ENCODE data around the gene PPP1R1C.

The PPP1R1C gene, protein sequence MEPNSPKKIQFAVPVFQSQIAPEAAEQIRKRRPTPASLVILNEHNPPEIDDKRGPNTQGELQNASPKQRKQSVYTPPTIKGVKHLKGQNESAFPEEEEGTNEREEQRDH

DNA sequence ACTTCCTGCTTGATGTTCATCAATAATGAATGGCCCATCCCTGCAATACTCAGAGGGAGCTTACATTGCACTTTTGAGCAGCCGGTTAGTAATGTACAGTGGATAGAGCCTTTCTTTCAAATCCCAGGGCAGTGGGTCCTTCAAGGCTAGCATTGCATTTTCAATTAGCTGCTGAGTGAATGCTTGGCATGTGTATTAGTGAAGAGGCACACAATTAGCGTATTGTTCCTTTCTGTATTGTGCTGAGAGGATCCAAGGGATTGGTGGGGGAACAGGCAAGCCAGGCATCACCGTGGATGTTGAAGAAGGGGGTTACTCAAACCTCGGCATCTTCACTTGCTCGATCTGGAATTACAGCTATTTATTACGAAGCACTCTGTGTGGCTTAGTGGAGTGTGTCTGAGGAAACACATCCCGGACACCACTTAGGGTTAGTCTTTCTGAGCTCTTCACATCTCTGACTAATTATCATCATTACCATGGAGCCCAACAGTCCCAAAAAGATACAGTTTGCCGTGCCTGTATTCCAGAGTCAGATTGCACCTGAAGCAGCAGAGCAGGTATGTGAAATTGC lies at the start of gene PPP1R1C:
PPP1R1C (plus strand) TSS at position 222 of the 574 bp plus-strand sequence; CDS start at position 480, 258 bp downstream.
- Mint-ChIP-seq H3K4me3 (no peak within 1 kb of the TSS), H3K27me3 (ENCODE audit: low read depth) (peaks cover 5% of the 10 kb centered on the region), H3K27ac (no peak within 1 kb of the TSS), H3K36me3 (ENCODE audit: low read depth) (no peaks in the 10 kb centered on the region), H3K9me3 (no peaks in the 10 kb centered on the region), H3K4me1 (ENCODE audit: low read depth) (no peaks in the 10 kb centered on the region)

DNA sequence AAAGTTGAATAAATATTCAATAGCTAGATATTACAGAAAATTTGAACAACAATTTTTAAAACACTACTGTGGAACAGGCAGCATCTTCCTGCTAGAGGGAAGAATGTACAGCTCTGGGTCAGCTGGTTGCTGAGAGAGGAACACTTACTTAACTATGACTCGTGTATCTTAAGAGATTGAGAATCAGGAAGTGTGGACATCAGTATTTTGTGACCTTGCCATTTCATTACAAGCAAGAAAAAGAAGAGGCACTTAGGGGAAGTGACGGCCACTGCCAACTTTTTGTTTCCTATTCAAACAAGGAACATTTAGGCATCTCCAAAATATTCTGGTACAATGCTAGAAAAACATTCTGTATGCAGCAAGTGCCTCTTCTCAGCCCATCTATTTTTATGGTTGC lies 48.2 kb upstream of the PPP1R1C start:
- Mint-ChIP-seq H3K4me1 (ENCODE audit: low read depth) (no peaks in the 10 kb centered on the region), H3K36me3 (ENCODE audit: low read depth) (no peaks in the 10 kb centered on the region), H3K9me3 (no peaks in the 10 kb centered on the region), H3K27ac (no peak overlapping the region), H3K4me3 (no peak overlapping the region), H3K27me3 (ENCODE audit: low read depth) (peaks cover 28% of the 10 kb centered on the region)

- Mint-ChIP-seq H3K4me1 (ENCODE audit: low read depth) (no peaks in the 10 kb centered on the region), H3K4me3 (no peak overlapping the region), H3K9me3 (no peaks in the 10 kb centered on the region), H3K27me3 (ENCODE audit: low read depth) (peaks cover 25% of the 10 kb centered on the region), H3K27ac (no peak overlapping the region), H3K36me3 (ENCODE audit: low read depth) (no peaks in the 10 kb centered on the region)
These were observed 42.1 kb upstream of the PPP1R1C start for GRCh38 chr2:181943411-181944124.

DNA sequence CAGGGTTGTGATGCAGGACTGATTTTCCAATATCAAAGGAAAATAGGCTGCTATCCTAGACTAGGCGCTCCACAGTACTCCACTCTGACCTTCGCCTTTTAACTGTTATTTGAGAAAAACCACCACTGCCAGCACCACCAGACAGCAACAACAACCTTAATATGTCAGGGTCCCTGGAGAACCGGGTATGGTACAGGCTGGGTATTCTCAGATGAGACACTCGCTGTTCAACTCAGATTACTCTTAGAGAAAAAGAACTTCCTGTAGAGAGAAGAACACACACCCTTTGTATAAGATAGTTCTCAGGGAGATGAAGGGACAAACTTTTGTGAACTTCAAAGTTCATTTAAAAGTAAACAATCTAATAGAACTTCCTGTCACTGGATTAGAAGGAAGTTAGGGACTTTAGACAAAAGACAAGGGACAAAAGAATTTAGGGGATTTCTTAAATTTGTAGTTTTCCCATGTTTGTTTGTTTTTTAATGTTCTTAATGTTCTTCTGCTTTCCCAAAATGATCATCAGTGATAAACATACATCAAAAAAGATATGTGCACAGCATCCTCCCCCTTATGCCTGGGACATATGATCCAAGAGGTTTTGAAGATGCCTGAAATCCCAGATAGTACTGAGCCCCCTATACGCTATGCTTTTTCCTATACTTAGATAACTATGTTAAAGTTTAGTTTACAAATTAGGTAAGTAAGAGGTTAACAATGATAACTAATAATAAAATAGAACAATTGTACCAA lies 41.3 kb upstream of the PPP1R1C start:
- no peak overlapping the region for H3K4me3 Mint-ChIP-seq
- no peaks in the 10 kb centered on the region for H3K4me1 Mint-ChIP-seq (ENCODE audit: low read depth)
- H3K27me3 Mint-ChIP-seq (ENCODE audit: low read depth): peaks cover 21% of the 10 kb centered on the region
- H3K36me3 Mint-ChIP-seq (ENCODE audit: low read depth): no peaks in the 10 kb centered on the region
- no peaks in the 10 kb centered on the region for H3K9me3 Mint-ChIP-seq
- no peak overlapping the region for H3K27ac Mint-ChIP-seq

- H3K9me3 Mint-ChIP-seq: no peaks in the 10 kb centered on the region
- no peak overlapping the region for H3K4me3 Mint-ChIP-seq
- no peaks in the 10 kb centered on the region for H3K36me3 Mint-ChIP-seq (ENCODE audit: low read depth)
- no peak overlapping the region for H3K27ac Mint-ChIP-seq
- H3K4me1 Mint-ChIP-seq (ENCODE audit: low read depth): no peaks in the 10 kb centered on the region
- peaks cover 27% of the 10 kb centered on the region for H3K27me3 Mint-ChIP-seq (ENCODE audit: low read depth)
These were observed 40.8 kb upstream of the PPP1R1C start for GRCh38 chr2:181944914-181945291.

GRCh38 chr2:181946444-181947127 lies 39.1 kb upstream of the PPP1R1C start:
- Mint-ChIP-seq H3K4me1 (ENCODE audit: low read depth) (no peaks in the 10 kb centered on the region), H3K9me3 (no peaks in the 10 kb centered on the region), H3K4me3 (no peak overlapping the region), H3K36me3 (ENCODE audit: low read depth) (no peaks in the 10 kb centered on the region), H3K27ac (no peak overlapping the region), H3K27me3 (ENCODE audit: low read depth) (peaks cover 41% of the 10 kb centered on the region)

DNA sequence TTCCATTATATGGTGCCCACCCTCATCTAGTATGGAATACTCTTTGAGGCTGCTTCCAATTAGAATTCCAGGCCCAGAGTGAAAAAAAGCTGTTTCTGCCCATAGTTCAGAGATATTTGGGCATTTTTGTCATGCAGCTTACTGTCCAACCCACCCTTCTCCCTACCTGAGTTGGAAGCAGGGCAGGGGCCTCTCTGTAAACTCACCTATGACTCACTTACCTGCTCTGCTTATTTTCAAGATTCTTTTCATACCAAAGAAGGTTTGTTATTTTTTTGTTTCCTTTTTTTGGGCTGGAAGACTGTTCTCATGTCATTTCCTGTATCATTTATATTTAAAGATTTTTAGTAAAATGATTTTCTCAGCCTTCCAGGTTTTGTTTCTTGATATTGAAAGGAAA lies 38.4 kb upstream of the PPP1R1C start:
- Mint-ChIP-seq H3K27me3 (ENCODE audit: low read depth) (peaks cover 41% of the 10 kb centered on the region), H3K9me3 (no peaks in the 10 kb centered on the region), H3K4me1 (ENCODE audit: low read depth) (no peaks in the 10 kb centered on the region), H3K36me3 (ENCODE audit: low read depth) (no peaks in the 10 kb centered on the region), H3K4me3 (no peak overlapping the region), H3K27ac (no peak overlapping the region)

DNA sequence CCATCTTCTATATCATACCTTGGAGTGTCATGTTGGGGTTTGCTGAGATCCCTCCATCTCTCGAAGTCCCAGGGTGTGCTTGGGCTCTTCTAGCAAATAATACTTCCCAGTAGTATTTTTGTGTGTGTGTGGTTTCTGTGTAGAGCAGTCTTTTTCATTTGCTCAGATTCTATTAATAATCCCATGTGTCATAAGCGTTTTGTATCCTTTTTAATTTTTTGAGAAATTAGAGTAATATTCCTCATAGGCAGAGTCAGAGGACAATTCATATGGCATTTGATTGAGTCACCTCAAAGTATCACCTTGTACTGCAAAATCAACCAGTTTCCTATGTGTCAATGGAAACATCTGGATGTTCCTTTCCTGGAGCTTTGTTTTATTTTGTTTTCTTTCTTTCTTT lies 37.4 kb upstream of the PPP1R1C start:
- Mint-ChIP-seq H3K27ac (no peak overlapping the region), H3K36me3 (ENCODE audit: low read depth) (no peaks in the 10 kb centered on the region), H3K4me1 (ENCODE audit: low read depth) (no peaks in the 10 kb centered on the region), H3K9me3 (no peaks in the 10 kb centered on the region), H3K27me3 (ENCODE audit: low read depth) (peaks cover 42% of the 10 kb centered on the region), H3K4me3 (no peak overlapping the region)

GRCh38 chr2:181949047-181949446 lies 36.6 kb upstream of the PPP1R1C start:
- Mint-ChIP-seq H3K27me3 (ENCODE audit: low read depth) (peaks cover 48% of the 10 kb centered on the region), H3K36me3 (ENCODE audit: low read depth) (no peaks in the 10 kb centered on the region), H3K9me3 (no peaks in the 10 kb centered on the region), H3K27ac (no peak overlapping the region), H3K4me3 (no peak overlapping the region), H3K4me1 (ENCODE audit: low read depth) (peaks cover 7% of the 10 kb centered on the region)

GRCh38 chr2:181952404-181953226 lies 33.0 kb upstream of the PPP1R1C start:
- Mint-ChIP-seq H3K27ac (no peak overlapping the region), H3K4me1 (ENCODE audit: low read depth) (peaks cover 9% of the 10 kb centered on the region), H3K36me3 (ENCODE audit: low read depth) (no peaks in the 10 kb centered on the region), H3K9me3 (no peaks in the 10 kb centered on the region), H3K27me3 (ENCODE audit: low read depth) (peaks cover 48% of the 10 kb centered on the region), H3K4me3 (no peak overlapping the region)

GRCh38 chr2:181953881-181954537 lies 31.6 kb upstream of the PPP1R1C start:
- H3K36me3 Mint-ChIP-seq (ENCODE audit: low read depth): no peaks in the 10 kb centered on the region
- H3K4me1 Mint-ChIP-seq (ENCODE audit: low read depth): peaks cover 9% of the 10 kb centered on the region
- no peak overlapping the region for H3K27ac Mint-ChIP-seq
- H3K9me3 Mint-ChIP-seq: no peaks in the 10 kb centered on the region
- peaks cover 37% of the 10 kb centered on the region for H3K27me3 Mint-ChIP-seq (ENCODE audit: low read depth)
- H3K4me3 Mint-ChIP-seq: peak overlapping the region; percentile 62

GRCh38 chr2:181954538-181954883 lies 31.1 kb upstream of the PPP1R1C start:
- H3K27me3 Mint-ChIP-seq (ENCODE audit: low read depth): peaks cover 35% of the 10 kb centered on the region
- no peak overlapping the region for H3K27ac Mint-ChIP-seq
- H3K4me3 Mint-ChIP-seq: no peak overlapping the region
- H3K36me3 Mint-ChIP-seq (ENCODE audit: low read depth): no peaks in the 10 kb centered on the region
- peaks cover 9% of the 10 kb centered on the region for H3K4me1 Mint-ChIP-seq (ENCODE audit: low read depth)
- H3K9me3 Mint-ChIP-seq: no peaks in the 10 kb centered on the region

DNA sequence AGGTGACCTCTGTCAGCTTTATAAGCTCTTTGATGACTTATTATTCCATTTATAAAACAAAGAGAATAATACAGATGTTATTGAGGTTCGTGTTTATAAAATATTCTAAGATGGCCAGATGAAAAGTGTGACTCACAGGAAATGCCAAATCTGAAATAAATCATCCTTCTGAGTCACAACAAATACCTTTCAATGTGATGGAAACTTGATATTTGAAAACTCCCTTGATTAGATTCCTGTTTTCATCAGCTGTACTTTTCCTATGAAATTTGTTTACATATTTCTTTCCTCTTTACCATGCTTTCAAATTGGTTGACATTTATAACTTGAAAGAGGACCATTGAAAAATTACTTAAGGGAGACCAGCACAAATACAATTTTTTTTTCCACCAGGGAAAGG lies 30.6 kb upstream of the PPP1R1C start:
- no peak overlapping the region for H3K27ac Mint-ChIP-seq
- no peaks in the 10 kb centered on the region for H3K36me3 Mint-ChIP-seq (ENCODE audit: low read depth)
- no peaks in the 10 kb centered on the region for H3K9me3 Mint-ChIP-seq
- H3K4me3 Mint-ChIP-seq: no peak overlapping the region
- peaks cover 9% of the 10 kb centered on the region for H3K4me1 Mint-ChIP-seq (ENCODE audit: low read depth)
- peaks cover 30% of the 10 kb centered on the region for H3K27me3 Mint-ChIP-seq (ENCODE audit: low read depth)

All from T-helper 1 cell treated with Interleukin-12 subunit alpha and Interleukin-12 subunit beta and Interleukin-4 antibody, amounts not matched to agents 30 μg/mL and 1 μg/mL, for 36 hours (primary cell).